Activated CD8-positive, alpha-beta memory T cell treated with anti-CD3 and anti-CD28 coated beads, Interleukin-2, amount 50 U/mL, for 1 hour (primary cell): ENCODE results near the gene STN1.
A peak's percentile ranks its signal among the peaks of the same experiment; 100 is the strongest.

Source experiments
- DNase-seq: peaks from one replicate; pipeline ENCODE4 v3.0.0-alpha.2; 2020; ENCODE audit errors: extremely low read depth

STN1 gene

GRCh38 chr10:103918053-103918846, at the start of gene STN1:
Gene STN1 (minus strand): TSS chr10:103918184. CDS start chr10:103917594, 590 bp downstream.
- peak; percentile 86 for DNase-seq

GRCh38 chr10:103967448-103968071, 49.6 kb upstream of the STN1 start:
- DNase-seq, result no peak

GRCh38 chr10:103966671-103967447, 48.9 kb upstream of the STN1 start, which contains the start of gene SLK:
Gene SLK (plus strand): TSS chr10:103967140. CDS start chr10:103967746, 606 bp downstream.
- peak; percentile 63 for DNase-seq

- no peak for DNase-seq
These were observed 42.1 kb upstream of the STN1 start for GRCh38 chr10:103960103-103960502.

GRCh38 chr10:103958996-103959395, 41.0 kb upstream of the STN1 start:
- DNase-seq, result no peak

- DNase-seq, result no peak
These were observed 36.6 kb upstream of the STN1 start for GRCh38 chr10:103954543-103954942.

- no peak for DNase-seq
These were observed 34.0 kb upstream of the STN1 start for GRCh38 chr10:103951942-103952341.

- no peak for DNase-seq
These were observed 33.2 kb upstream of the STN1 start for GRCh38 chr10:103951183-103951582.

- no peak for DNase-seq
These were observed 31.7 kb upstream of the STN1 start for GRCh38 chr10:103949728-103950127.

GRCh38 chr10:103947799-103948516, 30.0 kb upstream of the STN1 start:
- no peak for DNase-seq

- no peak for DNase-seq
These were observed 24.9 kb upstream of the STN1 start for GRCh38 chr10:103942866-103943265.

GRCh38 chr10:103941801-103942200, 23.8 kb upstream of the STN1 start:
- DNase-seq, result no peak

- no peak for DNase-seq
These were observed 21.5 kb upstream of the STN1 start for GRCh38 chr10:103939522-103939921.

- DNase-seq, result no peak
These were observed 18.0 kb upstream of the STN1 start for GRCh38 chr10:103936022-103936421.

- DNase-seq, result no peak
These were observed 16.3 kb upstream of the STN1 start for GRCh38 chr10:103934308-103934707.

GRCh38 chr10:103933557-103934121, 15.7 kb upstream of the STN1 start:
- no peak for DNase-seq

- no peak for DNase-seq
These were observed 15.0 kb upstream of the STN1 start for GRCh38 chr10:103932971-103933370.

- DNase-seq, result no peak
These were observed 14.3 kb upstream of the STN1 start for GRCh38 chr10:103932271-103932670.

- no peak for DNase-seq
These were observed 13.6 kb upstream of the STN1 start for GRCh38 chr10:103931603-103932002.

- no peak for DNase-seq
These were observed 12.9 kb upstream of the STN1 start for GRCh38 chr10:103930881-103931280.

- no peak for DNase-seq
These were observed 12.5 kb upstream of the STN1 start for GRCh38 chr10:103930449-103930848.
